ENCODE measurements around the gene SNED1. TPM values are rescaled to one million over a fixed set of nuclear protein-coding genes. Genes with fewer than 3 reads are reported as not detected.

The SNED1 gene
- total RNA-seq, 2 experiments from 2014 or later, result 2.8 to 13.6 TPM

DNA sequence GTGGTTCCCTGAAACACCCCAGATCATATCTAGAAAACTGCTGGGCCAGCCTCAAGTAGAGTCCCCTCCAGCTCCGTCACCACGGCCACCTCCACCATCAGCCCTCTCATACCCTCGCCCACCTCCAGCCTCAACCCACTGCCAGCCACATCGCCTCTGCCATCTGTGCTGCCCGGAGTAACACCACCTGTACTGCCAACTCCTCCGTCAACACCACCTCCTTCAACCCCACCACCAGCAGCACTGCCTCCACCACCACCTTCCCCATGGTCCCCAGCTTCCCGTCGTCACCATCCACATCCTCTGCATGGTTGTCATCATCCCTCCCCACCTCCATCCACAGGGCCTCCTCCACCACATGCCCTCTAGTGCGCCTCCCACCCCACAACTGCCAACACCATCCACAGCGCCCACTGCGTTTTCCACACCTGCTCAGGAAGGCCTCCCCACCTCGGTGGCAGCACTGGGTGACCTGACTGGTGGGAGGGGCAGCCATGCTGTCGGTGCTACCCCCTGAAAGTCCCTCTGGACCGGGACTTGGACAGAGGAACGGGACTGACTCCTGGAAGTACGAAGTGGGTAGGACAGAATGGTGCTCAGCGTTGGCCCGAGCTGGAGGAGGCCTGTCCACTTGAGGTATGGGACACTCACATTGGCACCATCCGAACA is 1.6 kb downstream of the SNED1 start:
- H3K27ac ChIP-seq (ENCODE audit: low read depth, low read length, poor library complexity, severe bottlenecking), result no peak overlapping the region
- no TSS peak for BruUV-seq (replicated peaks)
- no peak overlapping the region for H3K4me3 ChIP-seq (ENCODE audit: low read depth, low read length, poor library complexity, severe bottlenecking)
- CTCF ChIA-PET (ENCODE audit: unreplicated experiment), result no interaction called here
- intact Hi-C loops (cut with micrococcal nuclease; ENCODE audit: unreplicated experiment), result no loop called here
- no peaks in the 10 kb centered on the region for H3K36me3 ChIP-seq (ENCODE audit: insufficient read depth, low read length)
- POLR2A ChIA-PET, result no interaction called here
- H3K4me1 ChIP-seq (ENCODE audit: insufficient read depth, low read length, poor library complexity, severe bottlenecking), result no peaks in the 10 kb centered on the region
- no peaks in the 10 kb centered on the region for H4K20me1 ChIP-seq (ENCODE audit: insufficient read depth, low read length)
- no peak overlapping the region for H3K4me2 ChIP-seq (ENCODE audit: low read length)
- H3K9me3 ChIP-seq (ENCODE audit: low read length), result peaks cover 15% of the 10 kb centered on the region; the same call in 1 of the 2 replicates
- no peak for TF ChIP-seq EZH2phosphoT487 (IDR thresholded peaks at IDR 0.05; ENCODE audit: borderline replicate concordance, low read depth, low read length)
- TF ChIP-seq, protein P1, sequence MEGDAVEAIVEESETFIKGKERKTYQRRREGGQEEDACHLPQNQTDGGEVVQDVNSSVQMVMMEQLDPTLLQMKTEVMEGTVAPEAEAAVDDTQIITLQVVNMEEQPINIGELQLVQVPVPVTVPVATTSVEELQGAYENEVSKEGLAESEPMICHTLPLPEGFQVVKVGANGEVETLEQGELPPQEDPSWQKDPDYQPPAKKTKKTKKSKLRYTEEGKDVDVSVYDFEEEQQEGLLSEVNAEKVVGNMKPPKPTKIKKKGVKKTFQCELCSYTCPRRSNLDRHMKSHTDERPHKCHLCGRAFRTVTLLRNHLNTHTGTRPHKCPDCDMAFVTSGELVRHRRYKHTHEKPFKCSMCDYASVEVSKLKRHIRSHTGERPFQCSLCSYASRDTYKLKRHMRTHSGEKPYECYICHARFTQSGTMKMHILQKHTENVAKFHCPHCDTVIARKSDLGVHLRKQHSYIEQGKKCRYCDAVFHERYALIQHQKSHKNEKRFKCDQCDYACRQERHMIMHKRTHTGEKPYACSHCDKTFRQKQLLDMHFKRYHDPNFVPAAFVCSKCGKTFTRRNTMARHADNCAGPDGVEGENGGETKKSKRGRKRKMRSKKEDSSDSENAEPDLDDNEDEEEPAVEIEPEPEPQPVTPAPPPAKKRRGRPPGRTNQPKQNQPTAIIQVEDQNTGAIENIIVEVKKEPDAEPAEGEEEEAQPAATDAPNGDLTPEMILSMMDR (conservative IDR thresholded peaks at IDR 0.05; ENCODE audit: low read length), result no peak
- no peak for DNase-seq (ENCODE audit: low spot score)
- no peak overlapping the region for H2AFZ ChIP-seq (ENCODE audit: low read length)
- no peaks in the 10 kb centered on the region for H3K79me2 ChIP-seq (ENCODE audit: insufficient read depth, low read depth, low read length)
- no peaks in the 10 kb centered on the region for H3K9me2 ChIP-seq (ENCODE audit: insufficient read depth, low read length)

GRCh38 chr2:241000831-241001321 is 2.5 kb downstream of the SNED1 start:
- H3K79me2 ChIP-seq (ENCODE audit: insufficient read depth, low read depth, low read length), result no peaks in the 10 kb centered on the region
- no peak overlapping the region for H3K4me3 ChIP-seq (ENCODE audit: low read depth, low read length, poor library complexity, severe bottlenecking)
- DNase-seq (ENCODE audit: low spot score), result no peak
- ChIA-PET CTCF (ENCODE audit: unreplicated experiment) (no interaction called here), POLR2A (interaction anchor here (0.6 kb wide), 1 partner anchor 218 kb away, joined by 4 read pairs; no protein-coding TSS in a partner anchor)
- TF ChIP-seq EZH2phosphoT487 (IDR thresholded peaks at IDR 0.05; ENCODE audit: borderline replicate concordance, low read depth, low read length), result no peak
- TF ChIP-seq, protein P1 (conservative IDR thresholded peaks at IDR 0.05; ENCODE audit: low read length), result no peak
- H3K9me2 ChIP-seq (ENCODE audit: insufficient read depth, low read length), result no peaks in the 10 kb centered on the region
- no peaks in the 10 kb centered on the region for H4K20me1 ChIP-seq (ENCODE audit: insufficient read depth, low read length)
- no TSS peak for BruUV-seq (replicated peaks)
- intact Hi-C loops (cut with micrococcal nuclease; ENCODE audit: unreplicated experiment), result no loop called here
- H2AFZ ChIP-seq (ENCODE audit: low read length), result no peak overlapping the region
- no peak overlapping the region for H3K27ac ChIP-seq (ENCODE audit: low read depth, low read length, poor library complexity, severe bottlenecking)
- H3K4me2 ChIP-seq (ENCODE audit: low read length), result no peak overlapping the region
- H3K4me1 ChIP-seq (ENCODE audit: insufficient read depth, low read length, poor library complexity, severe bottlenecking), result no peaks in the 10 kb centered on the region
- H3K36me3 ChIP-seq (ENCODE audit: insufficient read depth, low read length), result no peaks in the 10 kb centered on the region
- H3K9me3 ChIP-seq (ENCODE audit: low read length), result peaks cover 17% of the 10 kb centered on the region; the same call in 1 of the 2 replicates

Data from OCI-LY7 (cell line).